GM23338 (cell line): ENCODE data around the gene KIFC3. TPM values are rescaled to one million over a fixed set of nuclear protein-coding genes. Genes with fewer than 3 reads are reported as not detected.

Experiments used
- ATAC-seq: fragments of 200-7000 bp; cut with Tn5 transposase; 3 replicates; pipeline ENCODE4 v1.9.1; 2020
- DNase-seq: peaks from one replicate; pipeline ENCODE4 v3.0.0-alpha.2; 2015; ENCODE audit warnings: low spot score
- H2AFZ ChIP-seq: fragments of 200-600 bp; sonication (generic); 2 replicates; pipeline ENCODE4 v1.8.0; 2016; ENCODE audit warnings: antibody characterized with exemption, mild to moderate bottlenecking, moderate library complexity
- H3F3A ChIP-seq: fragments of 200-600 bp; sonication (generic); replicated peaks from 2 replicates; pipeline ENCODE4 v1.8.0; 2017; ENCODE audit warnings: antibody characterized with exemption, mixed run types, low read depth
- H3K27ac ChIP-seq: fragments of 200-600 bp; sonication (generic); 2 replicates; pipeline ENCODE4 v1.6.1; 2016; ENCODE audit warnings: low read depth
- H3K27me3 ChIP-seq: fragments of 200-600 bp; sonication (generic); 2 replicates; pipeline ENCODE4 v1.8.0; 2016; ENCODE audit warnings: mild to moderate bottlenecking, mixed run types, moderate library complexity; ENCODE audit not compliant: insufficient read depth
- H3K36me3 ChIP-seq: fragments of 200-600 bp; sonication (generic); 2 replicates; pipeline ENCODE4 v1.8.0; 2016; ENCODE audit warnings: mild to moderate bottlenecking; ENCODE audit not compliant: insufficient read depth
- H3K4me1 ChIP-seq: fragments of 200-600 bp; sonication (generic); 2 replicates; pipeline ENCODE4 v1.8.0; 2016; ENCODE audit warnings: mild to moderate bottlenecking, moderate library complexity; ENCODE audit not compliant: insufficient read depth
- H3K4me2 ChIP-seq: fragments of 200-600 bp; sonication (generic); 2 replicates; pipeline ENCODE4 v1.7.1; 2017; ENCODE audit warnings: mixed run types
- H3K4me3 ChIP-seq: fragments of 200-600 bp; sonication (generic); 2 replicates; pipeline ENCODE4 v1.6.1; 2016; ENCODE audit warnings: mixed run types
- H3K79me2 ChIP-seq: fragments of 200-600 bp; sonication (generic); replicated peaks from 2 replicates; pipeline ENCODE4 v1.8.0; 2017; ENCODE audit warnings: mild to moderate bottlenecking; ENCODE audit not compliant: insufficient read depth
- H3K9me2 ChIP-seq: fragments of 200-600 bp; sonication (generic); 2 replicates; pipeline ENCODE4 v1.8.0; 2017; ENCODE audit not compliant: insufficient read depth
- H4K20me1 ChIP-seq: fragments of 200-600 bp; sonication (generic); replicated peaks from 2 replicates; pipeline ENCODE4 v1.8.0; 2017; ENCODE audit warnings: mild to moderate bottlenecking; ENCODE audit not compliant: insufficient read depth
- H3K27ac Mint-ChIP-seq: 2 replicates; pipeline ENCODE4 v1.8.0; 2020; ENCODE audit warnings: inconsistent platforms, mild to moderate bottlenecking, moderate library complexity, mixed read lengths
- H3K27me3 Mint-ChIP-seq: 3 replicates; pipeline ENCODE4 v1.8.0; 2022; ENCODE audit warnings: low read depth, mild to moderate bottlenecking, moderate library complexity, mixed read lengths, inconsistent platforms; ENCODE audit not compliant: insufficient read depth, poor library complexity
- H3K36me3 Mint-ChIP-seq: 3 replicates; pipeline ENCODE4 v1.8.0; 2021; ENCODE audit warnings: low read depth, mild to moderate bottlenecking, inconsistent platforms, moderate library complexity, mixed read lengths
- H3K4me1 Mint-ChIP-seq: 3 replicates; pipeline ENCODE4 v1.8.0; 2020; ENCODE audit warnings: mild to moderate bottlenecking, inconsistent platforms, mixed read lengths
- H3K4me3 Mint-ChIP-seq: 3 replicates; pipeline ENCODE4 v1.8.0; 2021; ENCODE audit warnings: moderate library complexity, mild to moderate bottlenecking, inconsistent platforms, mixed read lengths
- H3K9me3 Mint-ChIP-seq: 3 replicates; pipeline ENCODE4 v1.8.0; 2020; ENCODE audit warnings: moderate library complexity, mild to moderate bottlenecking, inconsistent platforms, mixed read lengths
- CTCF ChIP-seq, 2 experiments: fragments of 200-600 bp in 1 of 2; sonication (generic) in 1 of 2; conservative IDR thresholded peaks; 2 replicates each; pipeline versions ENCODE4 v1.5.1 to v1.6.1; 2016 to 2017; ENCODE audit warnings: antibody characterized with exemption in 2 of 2, low read depth in 2 of 2, mild to moderate bottlenecking in 2 of 2, moderate library complexity in 1 of 2
- ETS1 ChIP-seq: IDR thresholded peaks from 2 replicates; pipeline ENCODE4 v1.6.1; 2016; ENCODE audit warnings: antibody characterized with exemption
- EZH2 ChIP-seq: fragments of 200-600 bp; sonication (generic); IDR thresholded peaks from one replicate; pipeline ENCODE4 v1.8.0; 2017; ENCODE audit warnings: antibody characterized with exemption, mild to moderate bottlenecking, low read depth; ENCODE audit not compliant: unreplicated experiment
- NANOG ChIP-seq: IDR thresholded peaks from 2 replicates; pipeline ENCODE4 v1.6.1; 2016; ENCODE audit warnings: antibody characterized with exemption, borderline replicate concordance
- POLR2AphosphoS5 ChIP-seq: IDR thresholded peaks from 2 replicates; pipeline ENCODE4 v1.6.1; 2016; ENCODE audit warnings: antibody characterized with exemption, low read depth
- REST ChIP-seq: IDR thresholded peaks from one replicate; pipeline ENCODE4 v1.6.1; 2018; ENCODE audit warnings: antibody characterized with exemption; ENCODE audit not compliant: unreplicated experiment
- STAT1 ChIP-seq: IDR thresholded peaks from one replicate; pipeline ENCODE4 v1.6.1; 2016; ENCODE audit warnings: antibody characterized with exemption; ENCODE audit not compliant: unreplicated experiment
- ZNF114 ChIP-seq: fragments of 250-450 bp; sonication (Bioruptor Pico); IDR thresholded peaks from 2 replicates; pipeline ENCODE4 v1.5.0; 2020; ENCODE audit warnings: mild to moderate bottlenecking, moderate library complexity
- ZNF331 ChIP-seq: fragments of 250-450 bp; sonication (Bioruptor Pico); IDR thresholded peaks from 2 replicates; pipeline ENCODE4 v1.5.0; 2020; ENCODE audit warnings: low read depth, mild to moderate bottlenecking, moderate library complexity
- polyA plus RNA-seq: library from polyadenylated mRNA; unstranded; fragments of >200 nt; fragmentation: Nextera tagmentation; extraction: Ambion mirVana; gene quantifications from 2 replicates; pipeline ENCODE4 v1.2.1, GENCODE V29; 2016
- total RNA-seq: library from RNA; depleted of rRNA; stranded (reverse); fragments of >200 nt; shearing (Covaris generic); gene quantifications from 2 replicates; pipeline ENCODE4 v1.2.3, GENCODE V29; 2014

The KIFC3 gene
- total and polyA plus RNA-seq, 2 experiments from 2014 or later: 4.4 to 12.5 TPM

- Histone ChIP-seq H3F3A (no peaks in the 10 kb centered on the region), H3K9me2 (no peaks in the 10 kb centered on the region), H3K4me2 (no peak overlapping the region), H4K20me1 (no peaks in the 10 kb centered on the region), H2AFZ (no peak overlapping the region), H3K4me1 (peaks cover 3% of the 10 kb centered on the region; the same call in 1 of the 2 replicates), H3K79me2 (no peaks in the 10 kb centered on the region), H3K27me3 (no peaks in the 10 kb centered on the region), H3K27ac (no peak overlapping the region), H3K4me3 (no peak overlapping the region), H3K36me3 (no peaks in the 10 kb centered on the region)
- ATAC-seq (no peak), DNase-seq (no peak)
- Mint-ChIP-seq H3K27me3 (peaks cover 8% of the 10 kb centered on the region), H3K9me3 (no peaks in the 10 kb centered on the region), H3K36me3 (no peaks in the 10 kb centered on the region), H3K4me1 (peaks cover 11% of the 10 kb centered on the region; the same call in 2 of the 3 replicates), H3K27ac (no peak overlapping the region), H3K4me3 (no peak overlapping the region)
- TF ChIP-seq STAT1: no peak
Measured at GRCh38 chr16:57784334-57784733, 18.0 kb downstream of the KIFC3 start.

- no peaks in the 10 kb centered on the region for H3K27me3 ChIP-seq
- no peak overlapping the region for H3K27ac ChIP-seq
- ATAC-seq (no peak), DNase-seq (no peak)
- H3K4me1 ChIP-seq: peaks cover 3% of the 10 kb centered on the region; the same call in 1 of the 2 replicates
- no peaks in the 10 kb centered on the region for H3K36me3 Mint-ChIP-seq
- no peaks in the 10 kb centered on the region for H3K9me3 Mint-ChIP-seq
- no peaks in the 10 kb centered on the region for H4K20me1 ChIP-seq
- no peak overlapping the region for H3K27ac Mint-ChIP-seq
- H3K36me3 ChIP-seq: no peaks in the 10 kb centered on the region
- H3K4me1 Mint-ChIP-seq: peaks cover 11% of the 10 kb centered on the region; the same call in 2 of the 3 replicates
- no peak overlapping the region for H2AFZ ChIP-seq
- no peaks in the 10 kb centered on the region for H3K79me2 ChIP-seq
- H3F3A ChIP-seq: no peaks in the 10 kb centered on the region
- no peak overlapping the region for H3K4me3 ChIP-seq
- TF ChIP-seq EZH2 (no peak), ZNF114 (CRISPR knock-in tag) (no peak), ETS1 (no peak), STAT1 (no peak), CTCF (conservative IDR thresholded peaks at IDR 0.05; ENCODE audit: low read depth in 2 of 2) (no peak), NANOG (no peak), POLR2AphosphoS5 (no peak), ZNF331 (CRISPR knock-in tag) (no peak)
- peaks cover 8% of the 10 kb centered on the region for H3K27me3 Mint-ChIP-seq
- H3K9me2 ChIP-seq: no peaks in the 10 kb centered on the region
- H3K4me2 ChIP-seq: no peak overlapping the region
- no peak overlapping the region for H3K4me3 Mint-ChIP-seq
Measured at GRCh38 chr16:57783883-57784282, 18.4 kb downstream of the KIFC3 start.

- no peak overlapping the region for H3K27ac Mint-ChIP-seq
- H3K4me2 ChIP-seq: no peak overlapping the region
- H3K9me3 Mint-ChIP-seq: no peaks in the 10 kb centered on the region
- no peak overlapping the region for H3K27ac ChIP-seq
- DNase-seq (no peak), ATAC-seq (no peak)
- no peaks in the 10 kb centered on the region for H4K20me1 ChIP-seq
- H3K36me3 Mint-ChIP-seq: no peaks in the 10 kb centered on the region
- peaks cover 8% of the 10 kb centered on the region for H3K27me3 Mint-ChIP-seq
- no peaks in the 10 kb centered on the region for H3K9me2 ChIP-seq
- no peak overlapping the region for H2AFZ ChIP-seq
- H3K27me3 ChIP-seq: no peaks in the 10 kb centered on the region
- H3K4me3 ChIP-seq: no peak overlapping the region
- H3K36me3 ChIP-seq: no peaks in the 10 kb centered on the region
- H3K4me1 Mint-ChIP-seq: peaks cover 11% of the 10 kb centered on the region; the same call in 2 of the 3 replicates
- H3K4me3 Mint-ChIP-seq: no peak overlapping the region
- H3K79me2 ChIP-seq: no peaks in the 10 kb centered on the region
- H3K4me1 ChIP-seq: peaks cover 3% of the 10 kb centered on the region; the same call in 1 of the 2 replicates
- H3F3A ChIP-seq: no peaks in the 10 kb centered on the region
- TF ChIP-seq POLR2AphosphoS5 (no peak), REST (no peak), ZNF331 (CRISPR knock-in tag) (no peak)
Measured at GRCh38 chr16:57783116-57783515, 19.2 kb downstream of the KIFC3 start.
